ENCODE measurements around the gene ATP6V1G3.

Gene ATP6V1G3

GRCh38 chr1:198538579-198539364 lies 1.7 kb downstream of the ATP6V1G3 start:
- no peak overlapping the region for H4K8ac ChIP-seq (ENCODE audit: low read depth, low read length)
- H2AFZ ChIP-seq (ENCODE audit: low read length): no peak overlapping the region
- no peak overlapping the region for H3K4me3 ChIP-seq (ENCODE audit: low read length in 2 of 2)
- H3K9ac ChIP-seq (ENCODE audit: low read depth, low read length, poor library complexity): no peak overlapping the region
- H2BK12ac ChIP-seq (ENCODE audit: low read length): no peak overlapping the region
- no peaks in the 10 kb centered on the region for H3K36me3 ChIP-seq (replicated peaks in 1 of 2; ENCODE audit: control insufficient read depth in 2 of 2, insufficient read depth in 2 of 2, low read length in 2 of 2)
- H3K79me1 ChIP-seq (ENCODE audit: low read depth, low read length): no peaks in the 10 kb centered on the region
- H3K4me1 ChIP-seq (ENCODE audit: control insufficient read depth in 2 of 2, insufficient read depth in 1 of 2, low read depth in 1 of 2, low read length in 2 of 2): no peaks in the 10 kb centered on the region
- H3K23ac ChIP-seq (ENCODE audit: low read depth, low read length, poor library complexity): no peak overlapping the region
- H3K4me2 ChIP-seq (ENCODE audit: insufficient read depth, low read length, poor library complexity, severe bottlenecking): no peak overlapping the region
- no peak overlapping the region for H3K14ac ChIP-seq (ENCODE audit: low read length)
- no peak overlapping the region for H2BK15ac ChIP-seq (ENCODE audit: low read length)
- H2BK120ac ChIP-seq (ENCODE audit: low read depth, low read length): no peak overlapping the region
- H4K91ac ChIP-seq (ENCODE audit: low read depth, low read length, poor library complexity): no peak overlapping the region
- DNase-seq (ENCODE audit: low spot score): no peak
- H3K9me3 ChIP-seq (replicated peaks in 1 of 2; ENCODE audit: control insufficient read depth in 2 of 2, insufficient read depth in 1 of 2, low read depth in 1 of 2, low read length in 2 of 2): no peaks in the 10 kb centered on the region
- WGBS, 2 donors (ENCODE audit: extremely low coverage in 2 of 2, insufficient read length in 2 of 2, insufficient replicate concordance in 1 of 2): no CpG with 5 or more reads among the region's 7 CpGs
- H3K27ac ChIP-seq (replicated peaks; ENCODE audit: low read length): no peak overlapping the region
- no peak overlapping the region for H2AK5ac ChIP-seq (ENCODE audit: low read depth, low read length)
- H3K4ac ChIP-seq (ENCODE audit: low read length): no peak overlapping the region
- H3K27me3 ChIP-seq (ENCODE audit: control insufficient read depth in 3 of 3, insufficient read depth in 3 of 3, low read depth in 1 of 3, low read length in 3 of 3): no peaks in the 10 kb centered on the region
- H2BK5ac ChIP-seq (ENCODE audit: low read length): no peak overlapping the region
- H3K18ac ChIP-seq (ENCODE audit: low read length): no peak overlapping the region

- H3K27me3 ChIP-seq (ENCODE audit: control insufficient read depth in 3 of 3, insufficient read depth in 3 of 3, low read depth in 1 of 3, low read length in 3 of 3): no peaks in the 10 kb centered on the region
- H2BK5ac ChIP-seq (ENCODE audit: low read length): no peak overlapping the region
- H3K27ac ChIP-seq (replicated peaks; ENCODE audit: low read length): no peak overlapping the region
- DNase-seq (ENCODE audit: low spot score): no peak
- H3K4me3 ChIP-seq (ENCODE audit: low read length in 2 of 2): no peak overlapping the region
- H3K14ac ChIP-seq (ENCODE audit: low read length): peak overlapping the region; percentile 21
- H2AK5ac ChIP-seq (ENCODE audit: low read depth, low read length): no peak overlapping the region
- H3K4me2 ChIP-seq (ENCODE audit: insufficient read depth, low read length, poor library complexity, severe bottlenecking): no peak overlapping the region
- no peaks in the 10 kb centered on the region for H3K9me3 ChIP-seq (replicated peaks in 1 of 2; ENCODE audit: control insufficient read depth in 2 of 2, insufficient read depth in 1 of 2, low read depth in 1 of 2, low read length in 2 of 2)
- no peak overlapping the region for H3K4ac ChIP-seq (ENCODE audit: low read length)
- no peak overlapping the region for H4K8ac ChIP-seq (ENCODE audit: low read depth, low read length)
- no peak overlapping the region for H2AFZ ChIP-seq (ENCODE audit: low read length)
- H3K23ac ChIP-seq (ENCODE audit: low read depth, low read length, poor library complexity): no peak overlapping the region
- no peak overlapping the region for H3K9ac ChIP-seq (ENCODE audit: low read depth, low read length, poor library complexity)
- no peaks in the 10 kb centered on the region for H3K79me1 ChIP-seq (ENCODE audit: low read depth, low read length)
- H4K91ac ChIP-seq (ENCODE audit: low read depth, low read length, poor library complexity): no peak overlapping the region
- H2BK15ac ChIP-seq (ENCODE audit: low read length): no peak overlapping the region
- no peak overlapping the region for H2BK120ac ChIP-seq (ENCODE audit: low read depth, low read length)
- H2BK12ac ChIP-seq (ENCODE audit: low read length): no peak overlapping the region
- H3K4me1 ChIP-seq (ENCODE audit: control insufficient read depth in 2 of 2, insufficient read depth in 1 of 2, low read depth in 1 of 2, low read length in 2 of 2): no peaks in the 10 kb centered on the region
- H3K36me3 ChIP-seq (replicated peaks in 1 of 2; ENCODE audit: control insufficient read depth in 2 of 2, insufficient read depth in 2 of 2, low read length in 2 of 2): no peaks in the 10 kb centered on the region
- H3K18ac ChIP-seq (ENCODE audit: low read length): no peak overlapping the region
These were observed 4.8 kb downstream of the ATP6V1G3 start for GRCh38 chr1:198535631-198536030.

- peak overlapping the region; percentile 53 for H2AFZ ChIP-seq (ENCODE audit: low read length)
- H3K4me2 ChIP-seq (ENCODE audit: insufficient read depth, low read length, poor library complexity, severe bottlenecking): no peak overlapping the region
These were observed 5.7 kb downstream of the ATP6V1G3 start for GRCh38 chr1:198534548-198535418.

GRCh38 chr1:198531891-198532290 lies 8.6 kb downstream of the ATP6V1G3 start:
- no peak for DNase-seq (ENCODE audit: low spot score)
- Histone ChIP-seq H3K14ac (ENCODE audit: low read length) (no peak overlapping the region), H3K4me2 (ENCODE audit: insufficient read depth, low read length, poor library complexity, severe bottlenecking) (no peak overlapping the region), H3K4me3 (ENCODE audit: low read length in 2 of 2) (no peak overlapping the region), H3K9ac (ENCODE audit: low read depth, low read length, poor library complexity) (no peak overlapping the region), H2BK12ac (ENCODE audit: low read length) (no peak overlapping the region), H4K8ac (ENCODE audit: low read depth, low read length) (no peak overlapping the region), H3K36me3 (replicated peaks in 1 of 2; ENCODE audit: control insufficient read depth in 2 of 2, insufficient read depth in 2 of 2, low read length in 2 of 2) (no peaks in the 10 kb centered on the region), H3K27ac (replicated peaks; ENCODE audit: low read length) (no peak overlapping the region), H3K27me3 (ENCODE audit: control insufficient read depth in 3 of 3, insufficient read depth in 3 of 3, low read depth in 1 of 3, low read length in 3 of 3) (no peaks in the 10 kb centered on the region), H3K9me3 (replicated peaks in 1 of 2; ENCODE audit: control insufficient read depth in 2 of 2, insufficient read depth in 1 of 2, low read depth in 1 of 2, low read length in 2 of 2) (no peaks in the 10 kb centered on the region), H2AFZ (ENCODE audit: low read length) (no peak overlapping the region), H3K79me1 (ENCODE audit: low read depth, low read length) (no peaks in the 10 kb centered on the region), H4K91ac (ENCODE audit: low read depth, low read length, poor library complexity) (no peak overlapping the region), H2BK15ac (ENCODE audit: low read length) (no peak overlapping the region), H3K4me1 (ENCODE audit: control insufficient read depth in 2 of 2, insufficient read depth in 1 of 2, low read depth in 1 of 2, low read length in 2 of 2) (no peaks in the 10 kb centered on the region), H3K23ac (ENCODE audit: low read depth, low read length, poor library complexity) (no peak overlapping the region), H2BK120ac (ENCODE audit: low read depth, low read length) (no peak overlapping the region), H3K18ac (ENCODE audit: low read length) (no peak overlapping the region), H3K4ac (ENCODE audit: low read length) (no peak overlapping the region), H2AK5ac (ENCODE audit: low read depth, low read length) (no peak overlapping the region), H2BK5ac (ENCODE audit: low read length) (no peak overlapping the region)
- WGBS, 2 donors (ENCODE audit: extremely low coverage in 2 of 2, insufficient read length in 2 of 2, insufficient replicate concordance in 1 of 2): no CpG with 5 or more reads among the region's 3 CpGs

More at GRCh38 chr1:198534548-198535418, 5.7 kb downstream of the ATP6V1G3 start:
- no peak for DNase-seq (ENCODE audit: low spot score)
- no CpG with 5 or more reads among the region's 1 CpG for WGBS, 2 donors (ENCODE audit: extremely low coverage in 2 of 2, insufficient read length in 2 of 2, insufficient replicate concordance in 1 of 2)
- no peak overlapping the region for H3K14ac ChIP-seq (ENCODE audit: low read length)
- H3K18ac ChIP-seq (ENCODE audit: low read length): no peak overlapping the region
- H3K4ac ChIP-seq (ENCODE audit: low read length): no peak overlapping the region
- no peak overlapping the region for H3K27ac ChIP-seq (replicated peaks; ENCODE audit: low read length)
- H2BK12ac ChIP-seq (ENCODE audit: low read length): no peak overlapping the region
- no peaks in the 10 kb centered on the region for H3K27me3 ChIP-seq (ENCODE audit: control insufficient read depth in 3 of 3, insufficient read depth in 3 of 3, low read depth in 1 of 3, low read length in 3 of 3)
- H3K36me3 ChIP-seq (replicated peaks in 1 of 2; ENCODE audit: control insufficient read depth in 2 of 2, insufficient read depth in 2 of 2, low read length in 2 of 2): no peaks in the 10 kb centered on the region
- no peaks in the 10 kb centered on the region for H3K9me3 ChIP-seq (replicated peaks in 1 of 2; ENCODE audit: control insufficient read depth in 2 of 2, insufficient read depth in 1 of 2, low read depth in 1 of 2, low read length in 2 of 2)
- no peak overlapping the region for H4K8ac ChIP-seq (ENCODE audit: low read depth, low read length)
- no peak overlapping the region for H3K9ac ChIP-seq (ENCODE audit: low read depth, low read length, poor library complexity)
- H3K23ac ChIP-seq (ENCODE audit: low read depth, low read length, poor library complexity): no peak overlapping the region
- H2BK15ac ChIP-seq (ENCODE audit: low read length): no peak overlapping the region
- no peak overlapping the region for H3K4me3 ChIP-seq (ENCODE audit: low read length in 2 of 2)
- H3K4me1 ChIP-seq (ENCODE audit: control insufficient read depth in 2 of 2, insufficient read depth in 1 of 2, low read depth in 1 of 2, low read length in 2 of 2): no peaks in the 10 kb centered on the region
- H2AK5ac ChIP-seq (ENCODE audit: low read depth, low read length): no peak overlapping the region
- H3K79me1 ChIP-seq (ENCODE audit: low read depth, low read length): no peaks in the 10 kb centered on the region
- H2BK5ac ChIP-seq (ENCODE audit: low read length): no peak overlapping the region
- no peak overlapping the region for H4K91ac ChIP-seq (ENCODE audit: low read depth, low read length, poor library complexity)
- no peak overlapping the region for H2BK120ac ChIP-seq (ENCODE audit: low read depth, low read length)
